Loucy (cell line): Measurements from ENCODE around the gene PHACTR1.

ENCODE experiments used
- H2AFZ ChIP-seq: fragments of 200-600 bp; sonication (generic); 2 replicates; pipeline ENCODE4 v1.6.0; 2016; ENCODE audit warnings: antibody characterized with exemption, mild to moderate bottlenecking, low read length, moderate library complexity
- H3F3A ChIP-seq: fragments of 200-600 bp; 2 replicates; pipeline ENCODE4 v1.6.0; 2016; ENCODE audit warnings: antibody characterized with exemption, low read depth, mild to moderate bottlenecking
- H3K27me3 ChIP-seq: fragments of 200-600 bp; sonication (generic); 2 replicates; pipeline ENCODE4 v1.6.1; 2014; ENCODE audit warnings: low read length, mild to moderate bottlenecking; ENCODE audit not compliant: insufficient read depth, poor library complexity, severe bottlenecking
- H3K36me3 ChIP-seq: fragments of 200-600 bp; sonication (generic); 2 replicates; pipeline ENCODE4 v1.6.1; 2016; ENCODE audit warnings: low read length; ENCODE audit not compliant: insufficient read depth
- H3K4me1 ChIP-seq: fragments of 200-600 bp; sonication (generic); 2 replicates; pipeline ENCODE4 v1.5.1; 2014; ENCODE audit warnings: low read length, mild to moderate bottlenecking; ENCODE audit not compliant: insufficient read depth, poor library complexity, severe bottlenecking
- H3K4me2 ChIP-seq: fragments of 200-600 bp; sonication (generic); 2 replicates; pipeline ENCODE4 v1.6.0; 2014; ENCODE audit warnings: antibody characterized with exemption, low read length, low read depth, mild to moderate bottlenecking; ENCODE audit not compliant: poor library complexity, severe bottlenecking
- H3K4me3 ChIP-seq: fragments of 200-600 bp; sonication (generic); 2 replicates; pipeline ENCODE4 v1.5.1; 2014; ENCODE audit warnings: low read length, mild to moderate bottlenecking, mixed read lengths; ENCODE audit not compliant: poor library complexity, severe bottlenecking
- H3K79me2 ChIP-seq: fragments of 200-600 bp; sonication (generic); 2 replicates; pipeline ENCODE4 v1.6.1; 2014; ENCODE audit warnings: low read length; ENCODE audit not compliant: insufficient read depth
- H3K9ac ChIP-seq: fragments of 200-600 bp; sonication (generic); 2 replicates; pipeline ENCODE4 v1.6.0; 2014; ENCODE audit warnings: mild to moderate bottlenecking, low read depth, low read length, moderate library complexity; ENCODE audit not compliant: poor library complexity, severe bottlenecking
- H3K9me2 ChIP-seq: fragments of 200-600 bp; sonication (generic); replicated peaks from 2 replicates; pipeline ENCODE4 v1.6.1; 2016; ENCODE audit warnings: low read depth, low read length, mixed read lengths
- H3K9me3 ChIP-seq: fragments of 200-600 bp; sonication (generic); 2 replicates; pipeline ENCODE4 v1.6.1; 2014; ENCODE audit warnings: mild to moderate bottlenecking, antibody characterized with exemption, low read length, low read depth; ENCODE audit not compliant: insufficient read depth
- H4K20me1 ChIP-seq: fragments of 200-600 bp; sonication (generic); 2 replicates; pipeline ENCODE4 v1.6.0; 2014; ENCODE audit warnings: antibody characterized with exemption, low read length, mild to moderate bottlenecking; ENCODE audit not compliant: insufficient read depth, poor library complexity, severe bottlenecking
- CTCF ChIP-seq: fragments of 200-600 bp; sonication (generic); conservative IDR thresholded peaks from 2 replicates; pipeline ENCODE4 v1.5.1; 2014; ENCODE audit warnings: mild to moderate bottlenecking, antibody characterized with exemption, low read length
- EZH2phosphoT487 ChIP-seq: fragments of 200-600 bp; IDR thresholded peaks from 2 replicates; pipeline ENCODE4 v1.6.1; 2018; ENCODE audit warnings: antibody characterized with exemption, mild to moderate bottlenecking, moderate library complexity, borderline replicate concordance

Gene PHACTR1

GRCh38 chr6:12947151-12947871 lies 230.7 kb downstream of the PHACTR1 start:
- no peaks in the 10 kb centered on the region for H3F3A ChIP-seq
- H3K4me2 ChIP-seq = peak overlapping the region; percentile 2

GRCh38 chr6:12947967-12948366 lies 231.4 kb downstream of the PHACTR1 start:
- Histone ChIP-seq H3K27me3 (no peaks in the 10 kb centered on the region), H3K9me2 (no peaks in the 10 kb centered on the region), H3K9me3 (no peaks in the 10 kb centered on the region), H4K20me1 (no peaks in the 10 kb centered on the region), H3F3A (no peaks in the 10 kb centered on the region), H3K9ac (no peak overlapping the region), H2AFZ (no peak overlapping the region), H3K4me1 (peaks cover 46% of the 10 kb centered on the region), H3K4me3 (no peak overlapping the region), H3K79me2 (no peaks in the 10 kb centered on the region), H3K36me3 (no peaks in the 10 kb centered on the region), H3K4me2 (peak overlapping the region; percentile 2)
- TF ChIP-seq CTCF (peak; percentile 27; the same call in 1 of the 2 replicates), EZH2phosphoT487 (no peak)

More at GRCh38 chr6:12947151-12947871, 230.7 kb downstream of the PHACTR1 start:
- H3K9ac ChIP-seq = no peak overlapping the region
- H3K4me1 ChIP-seq = peaks cover 51% of the 10 kb centered on the region
- H4K20me1 ChIP-seq = no peaks in the 10 kb centered on the region
- H3K36me3 ChIP-seq = no peaks in the 10 kb centered on the region
- TF ChIP-seq EZH2phosphoT487 (no peak), CTCF (no peak)
- H3K9me2 ChIP-seq = no peaks in the 10 kb centered on the region
- no peak overlapping the region for H2AFZ ChIP-seq
- no peak overlapping the region for H3K4me3 ChIP-seq
- H3K27me3 ChIP-seq = no peaks in the 10 kb centered on the region
- no peaks in the 10 kb centered on the region for H3K9me3 ChIP-seq
- no peaks in the 10 kb centered on the region for H3K79me2 ChIP-seq

- no peaks in the 10 kb centered on the region for H3K9me2 ChIP-seq
- no peaks in the 10 kb centered on the region for H3K27me3 ChIP-seq
- H3K4me2 ChIP-seq = no peak overlapping the region
- H2AFZ ChIP-seq = no peak overlapping the region
- H4K20me1 ChIP-seq = no peaks in the 10 kb centered on the region
- H3K9me3 ChIP-seq = no peaks in the 10 kb centered on the region
- no peak for TF ChIP-seq EZH2phosphoT487
- TF ChIP-seq CTCF = no peak
- no peaks in the 10 kb centered on the region for H3K36me3 ChIP-seq
- H3K4me1 ChIP-seq = peaks cover 34% of the 10 kb centered on the region
- no peaks in the 10 kb centered on the region for H3F3A ChIP-seq
- no peak overlapping the region for H3K4me3 ChIP-seq
- H3K9ac ChIP-seq = no peak overlapping the region
- no peaks in the 10 kb centered on the region for H3K79me2 ChIP-seq
Measured at GRCh38 chr6:12950976-12951375, 234.4 kb downstream of the PHACTR1 start.
